UCSD-AML1 (cell line): ENCODE data around the gene PLCB3.
A peak's percentile ranks its signal among the peaks of the same experiment; 100 is the strongest.

ENCODE experiments used
- DNase-seq: peaks from one replicate; lab custom pipeline; 2025; ENCODE audit not compliant: unreplicated experiment; lab: John Stamatoyannopoulos, UW

Gene PLCB3

DNA sequence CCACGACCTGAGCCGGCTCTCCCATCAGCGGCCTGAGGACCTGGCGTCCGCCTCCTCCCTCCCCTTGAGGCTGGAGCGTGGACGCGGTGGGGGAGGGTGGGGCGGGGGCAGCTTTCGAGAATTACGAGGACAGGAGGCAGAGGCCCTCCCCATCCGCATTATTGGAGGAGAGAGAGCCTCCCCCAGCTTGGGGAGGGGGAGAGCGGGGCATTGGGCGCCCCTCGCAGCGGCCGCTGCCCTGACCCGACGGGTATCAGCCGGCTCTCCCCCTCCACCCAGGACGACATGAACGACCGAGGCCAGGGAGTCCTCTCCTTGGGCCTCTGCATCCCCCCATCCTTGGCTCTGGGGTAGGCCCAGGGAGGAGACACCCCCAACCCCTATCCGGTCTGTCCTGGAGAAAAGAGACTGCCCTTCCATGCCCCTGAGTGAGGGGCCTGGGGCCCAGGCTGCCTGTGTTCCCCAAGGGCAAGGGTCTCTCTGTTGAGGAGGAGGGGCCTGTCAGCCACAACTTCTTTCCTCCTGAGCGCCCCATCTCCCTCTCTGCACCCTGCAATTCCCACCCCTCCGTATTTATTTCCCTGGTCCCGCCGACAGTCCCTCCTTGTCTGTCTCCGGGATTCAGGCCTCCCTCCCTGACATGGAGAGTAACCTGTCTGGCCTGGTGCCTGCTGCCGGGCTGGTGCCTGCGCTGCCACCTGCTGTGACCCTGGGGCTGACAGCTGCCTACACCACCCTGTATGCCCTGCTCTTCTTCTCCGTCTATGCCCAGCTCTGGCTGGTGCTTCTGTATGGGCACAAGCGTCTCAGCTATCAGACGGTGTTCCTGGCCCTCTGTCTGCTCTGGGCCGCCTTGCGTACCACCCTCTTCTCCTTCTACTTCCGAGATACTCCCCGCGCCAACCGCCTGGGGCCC is 34.8 kb downstream of the PLCB3 start:
- DNase-seq = peak; percentile 41

- no peak for DNase-seq
These were observed 35.5 kb downstream of the PLCB3 start for GRCh38 chr11:64286801-64287159.

GRCh38 chr11:64287676-64288352 is 36.5 kb downstream of the PLCB3 start:
- DNase-seq = no peak

- DNase-seq = no peak
These were observed 37.0 kb downstream of the PLCB3 start for GRCh38 chr11:64288353-64288750.

GRCh38 chr11:64289002-64289564 is 37.8 kb downstream of the PLCB3 start:
- no peak for DNase-seq

- DNase-seq = no peak
These were observed 39.3 kb downstream of the PLCB3 start for GRCh38 chr11:64290352-64291261.

DNA sequence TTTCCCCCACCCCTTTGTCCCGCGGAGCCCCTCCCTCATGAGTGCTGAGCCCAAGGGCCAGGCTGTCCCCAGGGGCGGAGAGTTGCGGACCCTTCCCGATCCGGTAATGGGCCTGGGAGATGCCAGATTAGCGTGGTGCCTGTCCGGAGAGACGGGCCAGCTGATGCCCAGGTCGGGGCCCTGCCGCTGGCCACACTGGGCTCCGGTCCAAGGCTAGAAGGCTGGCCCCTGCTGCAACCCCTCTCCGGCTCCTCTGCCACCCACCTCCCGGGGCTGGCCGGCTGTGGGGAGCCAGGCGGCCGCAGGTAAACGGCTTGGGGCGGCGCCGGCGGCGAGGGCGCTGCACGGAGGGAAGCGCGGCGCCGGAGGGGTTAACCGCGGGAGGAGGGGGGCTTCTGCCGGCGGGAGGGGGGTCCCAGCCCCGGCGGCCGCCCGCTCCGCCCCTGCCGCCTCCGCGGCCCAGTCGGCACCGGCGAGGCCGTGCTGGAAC is 40.0 kb downstream of the PLCB3 start, which contains the start of gene KCNK4:
KCNK4 (plus strand) TSS at position 41 of the 490 bp plus-strand sequence. CDS start 1,717 bp downstream, outside the sequence.
- no peak for DNase-seq

- no peak for DNase-seq
These were observed 40.6 kb downstream of the PLCB3 start for GRCh38 chr11:64291752-64292459.

DNA sequence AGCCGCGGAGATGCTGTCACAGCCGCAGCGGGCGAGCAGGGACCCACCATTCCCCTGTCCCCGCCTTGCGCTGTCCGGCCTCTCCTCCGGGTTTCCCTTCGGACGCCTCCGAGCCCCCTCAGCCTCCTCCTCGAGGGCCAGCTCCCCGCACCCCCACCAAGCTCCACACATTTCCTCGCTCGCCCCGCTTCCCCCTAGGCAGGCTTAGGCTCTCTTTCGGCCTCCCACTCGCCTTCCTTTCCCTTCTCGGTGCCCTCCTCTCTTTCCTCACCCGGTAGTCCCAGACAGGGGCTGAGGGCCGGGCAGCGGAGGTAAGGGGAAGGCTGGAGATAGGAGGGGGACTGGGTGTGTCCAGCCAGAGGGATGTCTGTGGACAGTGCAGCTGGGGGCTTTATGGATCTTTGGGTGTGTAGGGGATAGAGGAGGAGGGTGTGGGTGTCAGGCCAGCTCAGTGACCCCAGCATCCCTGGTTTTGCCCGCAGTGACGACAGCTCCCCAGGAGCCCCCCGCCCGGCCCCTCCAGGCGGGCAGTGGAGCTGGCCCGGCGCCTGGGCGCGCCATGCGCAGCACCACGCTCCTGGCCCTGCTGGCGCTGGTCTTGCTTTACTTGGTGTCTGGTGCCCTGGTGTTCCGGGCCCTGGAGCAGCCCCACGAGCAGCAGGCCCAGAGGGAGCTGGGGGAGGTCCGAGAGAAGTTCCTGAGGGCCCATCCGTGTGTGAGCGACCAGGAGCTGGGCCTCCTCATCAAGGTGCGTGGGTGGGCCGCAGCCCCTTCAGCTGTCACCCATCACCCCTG is 41.3 kb downstream of the PLCB3 start:
- no peak for DNase-seq

GRCh38 chr11:64294774-64295173 is 43.4 kb downstream of the PLCB3 start:
- no peak for DNase-seq

GRCh38 chr11:64295760-64296159 is 44.4 kb downstream of the PLCB3 start:
- DNase-seq = no peak

DNA sequence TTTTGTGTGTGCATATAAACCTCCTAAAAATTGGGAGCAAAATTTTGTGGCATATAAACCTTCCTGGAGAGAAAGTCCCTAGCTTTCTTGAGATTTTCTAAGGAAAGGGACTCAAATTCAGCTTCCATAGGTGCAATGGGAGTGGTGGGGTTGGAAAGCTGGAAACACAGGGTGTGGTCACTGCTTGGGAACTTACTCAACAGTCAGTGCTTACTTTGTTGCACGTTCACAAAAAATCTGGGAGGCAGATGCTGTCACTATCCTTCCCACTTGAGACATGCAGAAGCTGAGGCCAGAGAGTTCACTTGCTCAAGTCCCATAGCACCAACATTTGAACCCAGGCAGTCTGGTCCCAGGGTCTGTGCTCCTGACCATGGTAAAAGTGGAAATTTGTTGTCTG is 44.9 kb downstream of the PLCB3 start:
- DNase-seq = no peak

- no peak for DNase-seq
These were observed 45.7 kb downstream of the PLCB3 start for GRCh38 chr11:64296830-64297698.

GRCh38 chr11:64297699-64298358 is 46.5 kb downstream of the PLCB3 start:
- DNase-seq = no peak

DNA sequence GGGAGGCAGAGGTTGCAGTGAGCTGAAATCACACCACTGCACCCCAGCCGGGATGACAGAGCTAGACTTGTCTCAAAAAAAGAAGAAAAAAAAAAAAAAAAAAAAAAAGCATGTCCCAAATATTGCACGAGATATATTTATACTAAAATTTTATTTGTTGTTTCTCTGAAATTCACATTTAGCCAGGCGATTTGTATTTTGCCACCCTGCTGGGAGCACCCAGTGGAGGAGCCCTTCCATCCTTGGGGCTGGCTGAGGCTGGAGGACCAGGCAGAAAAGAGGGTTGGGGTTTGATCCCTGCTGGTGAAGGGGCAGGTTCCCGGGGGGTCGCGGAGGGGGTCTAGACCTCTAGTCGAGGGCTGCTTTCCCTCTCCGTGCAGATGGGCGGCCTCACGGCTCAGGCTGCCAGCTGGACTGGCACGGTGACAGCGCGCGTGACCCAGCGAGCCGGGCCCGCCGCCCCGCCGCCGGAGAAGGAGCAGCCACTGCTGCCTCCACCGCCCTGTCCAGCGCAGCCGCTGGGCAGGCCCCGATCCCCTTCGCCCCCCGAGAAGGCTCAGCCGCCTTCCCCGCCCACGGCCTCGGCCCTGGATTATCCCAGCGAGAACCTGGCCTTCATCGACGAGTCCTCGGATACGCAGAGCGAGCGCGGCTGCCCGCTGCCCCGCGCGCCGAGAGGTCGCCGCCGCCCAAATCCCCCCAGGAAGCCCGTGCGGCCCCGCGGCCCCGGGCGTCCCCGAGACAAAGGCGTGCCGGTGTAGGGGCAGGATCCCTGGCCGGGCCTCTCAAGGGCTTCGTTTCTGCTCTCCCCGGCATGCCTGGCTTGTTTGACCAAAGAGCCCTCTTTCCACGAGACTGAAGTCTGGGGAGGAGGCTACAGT is 47.9 kb downstream of the PLCB3 start:
- no peak for DNase-seq

- DNase-seq = peak; percentile 39
These were observed 48.7 kb downstream of the PLCB3 start, which contains the start of gene CATSPERZ for GRCh38 chr11:64299847-64300648. CATSPERZ (plus strand) TSS chr11:64300358; CDS start chr11:64300411, 53 bp downstream.
